H1 (cell line): Measurements from ENCODE around the gene KXD1. TPM values are rescaled to one million over a fixed set of nuclear protein-coding genes. Genes with fewer than 3 reads are reported as not detected.

ENCODE experiments used
- CTCF ChIA-PET: fragments of 300-600 bp; sonication (Branson Sonifier 250); formaldehyde crosslinking; loops from one replicate; lab custom pipeline; 2021; ENCODE audit not compliant: partially characterized antibody; lab: Charles Lee
- POLR2A ChIA-PET: fragments of 300-600 bp; sonication (Branson Sonifier 250); formaldehyde crosslinking; loops from one replicate; lab custom pipeline; 2021; ENCODE audit warnings: inconsistent platforms; ENCODE audit not compliant: partially characterized antibody; lab: Charles Lee
- DNase-seq, 2 experiments: peaks; one replicate each; pipeline versions ENCODE4 v3.0.0 to v3.0.0-alpha.2; 2010 to 2022; ENCODE audit warnings: low spot score in 2 of 2, low read depth in 1 of 2, mixed read lengths in 1 of 2
- FAIRE-seq: peaks from 2 replicates; lab custom pipeline; 2011; peaks lifted over from hg19 to GRCh38; lab: Jason Lieb, UNC
- H2AFZ ChIP-seq: 2 replicates; pipeline ENCODE4 v1.8.1; 2012; ENCODE audit warnings: low read length, inconsistent platforms
- H2AK5ac ChIP-seq: 2 replicates; pipeline ENCODE4 v1.6.1; 2013; ENCODE audit warnings: low read depth, low read length
- H2BK120ac ChIP-seq: replicated peaks from 2 replicates; pipeline ENCODE3; 2013; ENCODE audit warnings: low read depth, low read length, inconsistent platforms
- H2BK12ac ChIP-seq: 2 replicates; pipeline ENCODE4 v1.6.1; 2013; ENCODE audit warnings: low read depth, low read length
- H2BK15ac ChIP-seq: 2 replicates; pipeline ENCODE4 v1.6.1; 2013; ENCODE audit warnings: low read length
- H2BK20ac ChIP-seq: 2 replicates; pipeline ENCODE4 v1.6.1; 2013; ENCODE audit warnings: low read length
- H2BK5ac ChIP-seq: 2 replicates; pipeline ENCODE4 v1.6.1; 2013; ENCODE audit warnings: low read depth, low read length
- H3K14ac ChIP-seq: 2 replicates; pipeline ENCODE4 v1.6.1; 2013; ENCODE audit warnings: inconsistent platforms; ENCODE audit not compliant: insufficient read length
- H3K18ac ChIP-seq: 2 replicates; pipeline ENCODE4 v1.6.1; 2013; ENCODE audit warnings: low read length; ENCODE audit errors: extremely low read depth
- H3K23ac ChIP-seq: 2 replicates; pipeline ENCODE4 v1.6.1; 2013; ENCODE audit warnings: inconsistent platforms; ENCODE audit not compliant: insufficient read length
- H3K23me2 ChIP-seq: 2 replicates; pipeline ENCODE4 v1.6.1; 2013; ENCODE audit warnings: low read depth, low read length
- H3K27ac ChIP-seq: 2 replicates; pipeline ENCODE4 v1.6.1; 2011; ENCODE audit warnings: low read depth, low read length, inconsistent platforms
- H3K27me3 ChIP-seq, 4 experiments: replicated peaks in 1 of 4; 1 replicate in 1 of 4; 2 replicates in 3 of 4; pipeline versions ENCODE4 v1.6.1 to v1.8.1; 2011 to 2013; ENCODE audit warnings: low read length in 3 of 4, mild to moderate bottlenecking in 3 of 4, inconsistent platforms in 2 of 4, mixed read lengths in 2 of 4, moderate library complexity in 1 of 4; ENCODE audit not compliant: control insufficient read depth in 3 of 4, insufficient read depth in 3 of 4; ENCODE audit errors: extremely low read depth in 1 of 4
- H3K36me3 ChIP-seq, 4 experiments: 2 replicates each; pipeline versions ENCODE4 v1.6.1 to v1.8.1; 2011 to 2013; ENCODE audit warnings: mild to moderate bottlenecking in 4 of 4, low read length in 3 of 4, moderate library complexity in 2 of 4, control low read depth in 1 of 4, inconsistent platforms in 1 of 4; ENCODE audit not compliant: insufficient read depth in 4 of 4, control insufficient read depth in 2 of 4
- H3K4ac ChIP-seq: replicated peaks from 2 replicates; pipeline ENCODE3; 2013; ENCODE audit warnings: low read length, low read depth, mixed read lengths, inconsistent platforms; ENCODE audit not compliant: insufficient read length
- H3K4me1 ChIP-seq, 4 experiments: replicated peaks in 1 of 4; 1 replicate in 1 of 4; 2 replicates in 3 of 4; pipeline versions ENCODE4 v1.6.1 to v1.8.1; 2011 to 2013; ENCODE audit warnings: low read length in 3 of 4, inconsistent platforms in 2 of 4, mixed read lengths in 1 of 4; ENCODE audit not compliant: insufficient read depth in 4 of 4, control insufficient read depth in 3 of 4
- H3K4me2 ChIP-seq, 2 experiments: 2 replicates each; pipeline versions ENCODE4 v1.6.1 to v1.8.1; 2011 to 2013; ENCODE audit warnings: low read depth in 2 of 2, low read length in 2 of 2, control low read depth in 1 of 2, inconsistent platforms in 1 of 2, mild to moderate bottlenecking in 1 of 2; ENCODE audit not compliant: insufficient read depth in 1 of 2
- H3K4me3 ChIP-seq, 4 experiments: fragments of 200-600, 300-600 bp in 1 of 4; sonication (generic), shearing (Covaris generic), sonication (Bioruptor Twin) in 1 of 4; 2 replicates each; pipeline versions ENCODE4 v1.5.1 to v1.8.1; 2011 to 2016; ENCODE audit warnings: low read length in 4 of 4, low read depth in 3 of 4, control low read depth in 2 of 4, inconsistent platforms in 2 of 4, mild to moderate bottlenecking in 2 of 4, mixed read lengths in 1 of 4, moderate library complexity in 1 of 4; ENCODE audit not compliant: insufficient read depth in 2 of 4; ENCODE audit errors: extremely low read depth in 1 of 4
- H3K56ac ChIP-seq: replicated peaks from 2 replicates; pipeline ENCODE3; 2013; ENCODE audit warnings: low read depth, mild to moderate bottlenecking, mixed read lengths, low read length, inconsistent platforms; ENCODE audit not compliant: insufficient read length
- H3K79me1 ChIP-seq: 2 replicates; pipeline ENCODE4 v1.6.1; 2013; ENCODE audit warnings: low read depth, low read length, control low read depth
- H3K79me2 ChIP-seq, 2 experiments: 2 replicates each; pipeline versions ENCODE4 v1.6.1 to v1.8.1; 2012 to 2013; ENCODE audit warnings: low read length in 2 of 2, mild to moderate bottlenecking in 2 of 2, inconsistent platforms in 1 of 2; ENCODE audit not compliant: insufficient read depth in 2 of 2, control insufficient read depth in 1 of 2
- H3K9ac ChIP-seq, 4 experiments: replicated peaks in 1 of 4; 1 replicate in 1 of 4; 2 replicates in 3 of 4; pipeline versions ENCODE4 v1.6.1 to v1.8.1; 2011 to 2013; ENCODE audit warnings: low read depth in 3 of 4, low read length in 3 of 4, control low read depth in 2 of 4, mild to moderate bottlenecking in 2 of 4, moderate library complexity in 2 of 4, inconsistent platforms in 1 of 4; ENCODE audit errors: extremely low read depth in 1 of 4
- H3K9me3 ChIP-seq, 2 experiments: 2 replicates each; pipeline versions ENCODE4 v1.6.1 to v1.8.1; 2012 to 2013; ENCODE audit warnings: mild to moderate bottlenecking in 2 of 2, moderate library complexity in 2 of 2, control low read depth in 1 of 2, inconsistent platforms in 1 of 2, low read depth in 1 of 2, low read length in 1 of 2, mixed read lengths in 1 of 2; ENCODE audit not compliant: insufficient read depth in 2 of 2
- H4K20me1 ChIP-seq, 2 experiments: replicated peaks in 1 of 2; 2 replicates each; pipeline versions ENCODE3 to v1.8.1; 2011 to 2013; ENCODE audit warnings: inconsistent platforms in 2 of 2, low read length in 2 of 2, mild to moderate bottlenecking in 1 of 2; ENCODE audit not compliant: insufficient read depth in 2 of 2, control insufficient read depth in 1 of 2
- H4K5ac ChIP-seq: 2 replicates; pipeline ENCODE4 v1.6.1; 2013; ENCODE audit warnings: low read length, low read depth, mixed read lengths, inconsistent platforms; ENCODE audit not compliant: insufficient read length
- H4K8ac ChIP-seq: 2 replicates; pipeline ENCODE4 v1.8.0; 2013; ENCODE audit warnings: mild to moderate bottlenecking, moderate library complexity, low read length, inconsistent platforms; ENCODE audit not compliant: insufficient read depth; ENCODE audit errors: extremely low read depth
- H4K91ac ChIP-seq: replicated peaks from 2 replicates; pipeline ENCODE3; 2013; ENCODE audit warnings: low read length, mixed read lengths, inconsistent platforms; ENCODE audit not compliant: insufficient read length
- ASH2L ChIP-seq: fragments of 200-600, 300-600 bp; sonication (generic); IDR thresholded peaks from one replicate; pipeline ENCODE4 v1.7.1; 2017; ENCODE audit warnings: low read length
- BACH1 ChIP-seq: IDR thresholded peaks from 2 replicates; pipeline ENCODE4 v1.6.1; 2012; ENCODE audit warnings: low read length, improper control_type of control experiment
- CBX8 ChIP-seq: fragments of 300-800, 300-1000 bp; sonication (generic); IDR thresholded peaks from 2 replicates; pipeline ENCODE4 v1.7.1; 2016; ENCODE audit warnings: low read depth, low read length, borderline replicate concordance
- CHD2 ChIP-seq: IDR thresholded peaks from 2 replicates; pipeline ENCODE4 v1.6.1; 2012; ENCODE audit warnings: low read length, improper control_type of control experiment
- MAFK ChIP-seq: IDR thresholded peaks from 2 replicates; pipeline ENCODE4 v1.6.1; 2012; ENCODE audit warnings: low read depth, mild to moderate bottlenecking, improper control_type of control experiment, low read length
- SP2 ChIP-seq: IDR thresholded peaks from 2 replicates; pipeline ENCODE4 v1.6.1; 2012; ENCODE audit warnings: mild to moderate bottlenecking, low read length, inconsistent platforms
- WGBS, 2 experiments: shearing (Covaris generic) in 1 of 2; methylation state at CpG; one replicate each; pipeline versions ENCODE4 v1.1.6 to v1.1.7; 2013 to 2015; ENCODE audit warnings: low lambda C conversion rate in 2 of 2, mixed read lengths in 2 of 2, inconsistent platforms in 1 of 2, low coverage in 1 of 2, missing lambda C conversion rate in 1 of 2; ENCODE audit not compliant: insufficient replicate concordance in 2 of 2, insufficient coverage in 1 of 2, insufficient read length in 1 of 2; ENCODE audit errors: extremely low coverage in 1 of 2, missing lambda C conversion rate in 1 of 2; 5-methylcytosine and 5-hydroxymethylcytosine counted together
- polyA plus RNA-seq, 7 experiments: library from polyadenylated mRNA; depleted of rRNA in 3 of 7; stranded (reverse) in 5 of 7; unstranded in 2 of 7; fragments of >200 nt in 5 of 7; fragments of 200-250 nt in 2 of 7; gene quantifications; 1 replicate in 5 of 7; 2 replicates in 1 of 7; 4 replicates in 1 of 7; pipeline versions ENCODE4 v1.2.1 to v1.2.3, GENCODE V29; 2011 to 2013; ENCODE audit warnings: missing spikeins in 2 of 7, mixed read lengths in 2 of 7
- total RNA-seq: library from RNA; stranded (reverse); fragmentation: NEBNext Ultra II Directional; extraction: Animal tissue kit (Norgen Biotek cat#: 25700); gene quantifications from 2 replicates; pipeline ENCODE4 v1.2.1, GENCODE V29; 2021

The KXD1 gene
- total and polyA plus RNA-seq, 2 of the 8 experiments (the other 6 are each of a cell fraction or from before 2014, with no cell fraction given): 115 to 267 TPM

DNA sequence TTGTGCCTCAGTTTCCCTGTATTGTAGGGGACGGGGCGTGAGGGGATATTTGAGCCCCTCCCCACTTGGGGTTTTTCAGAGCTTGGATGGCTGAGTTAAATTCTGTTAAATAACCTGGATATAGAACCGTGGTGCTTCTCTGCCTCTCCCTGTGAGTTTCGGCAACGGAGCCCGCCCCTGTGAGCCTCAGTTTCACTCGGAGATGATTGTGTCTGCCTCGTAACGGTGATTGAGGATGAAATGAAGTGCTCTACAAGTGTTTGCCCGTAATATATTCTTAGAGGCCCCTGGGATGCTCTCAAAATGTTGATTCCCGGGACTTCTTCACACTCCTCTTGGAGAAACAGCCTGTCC lies 509 bp downstream of the KXD1 start:
- Histone ChIP-seq H3K23ac (no peak overlapping the region), H3K4me3 (peak overlapping the region; percentile 59 to 79 (median 70)), H3K23me2 (no peaks in the 10 kb centered on the region; the same call in 1 of the 2 replicates), H3K4ac (no peak overlapping the region), H4K5ac (no peak overlapping the region), H3K18ac (peak overlapping the region; percentile 48), H2BK12ac (no peak overlapping the region), H2AFZ (no peak overlapping the region), H4K91ac (peak overlapping the region; percentile 76), H3K79me2 (peaks cover 0 to 23% of the 10 kb centered on the region in 2 experiments; a peak in 3 of 4 replicates), H2BK15ac (no peak overlapping the region), H3K4me1 (no peaks in the 10 kb centered on the region; a peak in 1 of 7 replicates), H2BK5ac (0 out of 2 replicates have a peak overlapping the region, but pooled peaks have one; percentile 71), H4K8ac (0 out of 2 replicates have a peak overlapping the region, but pooled peaks have one; percentile 76), H3K79me1 (peaks cover 4% of the 10 kb centered on the region), H3K36me3 (peaks cover 0 to 6% (median 2%) of the 10 kb centered on the region in 4 experiments; a peak in 4 of 8 replicates), H3K9ac (peak overlapping the region; percentile 25 to 59 (median 44); a peak in 6 of 7 replicates), H3K27me3 (no peaks in the 10 kb centered on the region), H4K20me1 (peaks cover 0 to 9% of the 10 kb centered on the region in 2 experiments), H2AK5ac (no peak overlapping the region), H3K27ac (no peak overlapping the region), H2BK120ac (no peak overlapping the region), H3K56ac (no peak overlapping the region), H2BK20ac (no peak overlapping the region), H3K14ac (no peak overlapping the region), H3K4me2 (peak overlapping the region; percentile 78 to 81), H3K9me3 (no peaks in the 10 kb centered on the region)
- DNase-seq: no peak
- TF ChIP-seq ASH2L: peak; percentile 24
- TF ChIP-seq CHD2: no peak
- TF ChIP-seq BACH1: no peak
- no peak for TF ChIP-seq CBX8
- no peak for TF ChIP-seq MAFK
- TF ChIP-seq SP2: no peak
- ChIA-PET CTCF (interaction anchor here (0.6 to 2.5 kb wide), 11 partner anchors 9 to 118 kb away, joined by 3 to 8 read pairs (median 5); partner anchors contain the start of genes FKBP8 and UBA52), POLR2A (interaction anchor here (0.6 to 2.6 kb wide), 14 partner anchors 11 to 126 kb away, joined by 3 to 23 read pairs (median 5); partner anchors contain the start of genes ELL, FKBP8, REX1BD and UBA52)
- FAIRE-seq: no peak
- WGBS, 2 experiments: 42% methylated on average over 11 of the region's 11 CpGs; no CpG with 5 or more reads in 1 of the 2 experiments
